Measurements from ENCODE around the gene SLN.

SLN gene

DNA sequence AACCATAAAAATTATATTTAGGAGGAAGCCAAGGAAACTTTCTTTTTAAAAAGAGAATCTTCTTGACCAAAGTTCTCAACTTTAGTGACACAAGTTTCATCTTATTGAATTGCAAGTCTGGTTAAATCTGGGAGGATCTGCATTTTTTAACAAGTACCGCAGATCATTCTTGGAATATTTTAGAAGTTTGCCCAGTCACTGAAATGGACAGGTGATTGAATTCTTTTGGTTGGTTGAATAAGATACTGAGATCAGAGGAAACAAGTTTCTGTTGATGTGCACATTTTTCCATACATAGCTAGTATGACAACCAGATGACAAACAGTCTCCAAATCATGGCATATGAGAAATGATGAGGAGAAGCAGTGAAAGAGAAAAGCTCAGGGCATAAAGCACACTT is 50.2 kb downstream of the SLN start:
- Mint-ChIP-seq H3K9me3 (no peaks in the 10 kb centered on the region), H3K27me3 (ENCODE audit: low read depth) (peaks cover 2% of the 10 kb centered on the region), H3K36me3 (ENCODE audit: low read depth) (no peaks in the 10 kb centered on the region), H3K4me3 (no peak overlapping the region), H3K27ac (no peak overlapping the region), H3K4me1 (ENCODE audit: low read depth) (no peaks in the 10 kb centered on the region)
- DNase-seq (ENCODE audit: low spot score) = no peak

DNA sequence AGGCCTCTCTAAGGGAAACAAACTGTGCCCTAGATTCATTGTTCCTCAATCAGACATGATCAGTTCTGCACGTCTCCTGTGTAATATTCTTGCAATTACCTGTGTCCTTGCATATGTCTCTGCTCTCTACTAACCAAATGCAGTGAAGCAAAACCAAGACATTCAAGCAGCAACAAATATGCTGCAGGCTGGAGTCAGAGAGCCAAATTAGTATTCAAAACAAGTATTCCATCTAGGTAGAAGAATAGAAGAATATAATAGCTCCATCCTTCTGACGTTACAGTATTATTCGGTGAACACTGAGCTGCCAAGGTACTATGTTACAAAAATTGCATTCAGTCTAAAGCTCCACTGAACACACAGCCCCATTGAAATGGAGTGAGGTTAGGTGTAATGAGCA is 51.8 kb downstream of the SLN start:
- Mint-ChIP-seq H3K27me3 (ENCODE audit: low read depth) (peaks cover 2% of the 10 kb centered on the region), H3K27ac (no peak overlapping the region), H3K36me3 (ENCODE audit: low read depth) (no peaks in the 10 kb centered on the region), H3K4me3 (no peak overlapping the region), H3K4me1 (ENCODE audit: low read depth) (no peaks in the 10 kb centered on the region), H3K9me3 (no peaks in the 10 kb centered on the region)
- DNase-seq (ENCODE audit: low spot score) = no peak

DNA sequence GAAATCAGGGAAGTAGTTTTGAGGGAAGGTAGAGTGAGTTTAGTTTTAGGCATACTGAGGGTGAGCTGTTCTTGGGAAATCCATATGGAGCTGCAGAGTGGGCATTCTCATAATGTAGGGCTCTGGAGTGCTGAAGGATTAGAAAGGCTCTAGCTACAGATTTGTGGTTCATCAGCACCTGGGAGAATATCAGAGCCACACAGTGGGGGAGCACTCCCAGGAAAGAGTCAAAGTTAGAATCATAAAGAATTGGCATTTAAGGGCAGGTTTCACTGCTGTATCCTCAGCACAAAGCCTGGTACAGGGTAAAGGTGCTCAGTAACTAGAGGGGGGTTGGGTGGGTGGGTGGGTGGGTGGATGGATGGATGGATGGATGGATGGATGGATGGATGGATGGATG is 52.5 kb downstream of the SLN start:
- no peak for DNase-seq (ENCODE audit: low spot score)
- H3K9me3 Mint-ChIP-seq = no peaks in the 10 kb centered on the region
- H3K4me1 Mint-ChIP-seq (ENCODE audit: low read depth) = no peaks in the 10 kb centered on the region
- no peak overlapping the region for H3K4me3 Mint-ChIP-seq
- H3K27ac Mint-ChIP-seq = no peak overlapping the region
- H3K27me3 Mint-ChIP-seq (ENCODE audit: low read depth) = peaks cover 2% of the 10 kb centered on the region
- no peaks in the 10 kb centered on the region for H3K36me3 Mint-ChIP-seq (ENCODE audit: low read depth)

Measured in T-helper 2 cell treated with Interferon-gamma antibody and Interleukin-4, amounts not matched to agents 5 μg/mL and 100 μg/mL, for 36 hours (primary cell).